MM.1S (cell line): ENCODE results near the gene SIM1.

Source experiments
- EZH2 ChIP-seq: fragments of 300-600 bp; sonication (generic); optimal IDR thresholded peaks from 2 replicates; pipeline ENCODE3; 2017; ENCODE audit warnings: low read depth, mild to moderate bottlenecking, antibody characterized with exemption, low read length, mixed read lengths
- EZH2phosphoT487 ChIP-seq: fragments of 300-600 bp; sonication (generic); IDR thresholded peaks from 2 replicates; pipeline ENCODE4 v1.6.1; 2018; ENCODE audit warnings: antibody characterized with exemption, low read length
- TF ChIP-seq, protein P1 (sequence below): fragments of 300-600 bp; sonication (generic); IDR thresholded peaks from 2 replicates; pipeline ENCODE4 v1.5.1; 2016; ENCODE audit warnings: antibody characterized with exemption, low read length, mixed read lengths

DNA sequence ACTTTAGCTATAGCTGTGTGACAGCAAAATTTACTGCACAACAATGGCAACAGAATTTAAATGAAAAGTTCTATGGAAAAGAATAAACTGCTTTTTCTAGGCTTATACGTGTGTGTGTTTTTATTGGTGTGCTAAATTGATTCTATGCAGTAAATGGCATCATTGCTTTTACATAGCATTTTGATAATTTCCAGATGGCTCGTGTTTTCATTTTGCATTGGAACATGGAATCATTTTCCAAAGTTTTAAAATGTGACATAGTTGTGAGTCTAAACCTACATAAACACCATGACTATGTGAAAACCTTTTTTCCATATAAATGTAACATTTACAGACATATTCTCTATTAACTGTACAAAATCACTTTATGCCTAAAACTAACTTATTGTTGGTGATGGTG is 127.8 kb downstream of the SIM1 start:
- TF ChIP-seq EZH2: no peak
- TF ChIP-seq, protein P1, sequence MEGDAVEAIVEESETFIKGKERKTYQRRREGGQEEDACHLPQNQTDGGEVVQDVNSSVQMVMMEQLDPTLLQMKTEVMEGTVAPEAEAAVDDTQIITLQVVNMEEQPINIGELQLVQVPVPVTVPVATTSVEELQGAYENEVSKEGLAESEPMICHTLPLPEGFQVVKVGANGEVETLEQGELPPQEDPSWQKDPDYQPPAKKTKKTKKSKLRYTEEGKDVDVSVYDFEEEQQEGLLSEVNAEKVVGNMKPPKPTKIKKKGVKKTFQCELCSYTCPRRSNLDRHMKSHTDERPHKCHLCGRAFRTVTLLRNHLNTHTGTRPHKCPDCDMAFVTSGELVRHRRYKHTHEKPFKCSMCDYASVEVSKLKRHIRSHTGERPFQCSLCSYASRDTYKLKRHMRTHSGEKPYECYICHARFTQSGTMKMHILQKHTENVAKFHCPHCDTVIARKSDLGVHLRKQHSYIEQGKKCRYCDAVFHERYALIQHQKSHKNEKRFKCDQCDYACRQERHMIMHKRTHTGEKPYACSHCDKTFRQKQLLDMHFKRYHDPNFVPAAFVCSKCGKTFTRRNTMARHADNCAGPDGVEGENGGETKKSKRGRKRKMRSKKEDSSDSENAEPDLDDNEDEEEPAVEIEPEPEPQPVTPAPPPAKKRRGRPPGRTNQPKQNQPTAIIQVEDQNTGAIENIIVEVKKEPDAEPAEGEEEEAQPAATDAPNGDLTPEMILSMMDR: no peak
- TF ChIP-seq EZH2phosphoT487: no peak
